Lung (tissue), 12 donors: Measurements from ENCODE around the gene RAMP3. TPM values are rescaled to one million over a fixed set of nuclear protein-coding genes. Genes with fewer than 3 reads are reported as not detected.

ENCODE experiments used
- ATAC-seq: fragments of 200-7000 bp; cut with Tn5 transposase; one replicate; pipeline ENCODE4 v1.9.1; 2020; ENCODE audit warnings: moderate number of reproducible peaks; ENCODE audit not compliant: insufficient read depth, low FRiP score
- DNase-seq, 3 donors: peaks; one replicate each; pipeline ENCODE4 v3.0.0-alpha.2; 2013 to 2017
- H3K27ac ChIP-seq, 2 donors: one replicate each; pipeline ENCODE4 v1.5.1; 2013; ENCODE audit warnings: mild to moderate bottlenecking in 2 of 2, moderate library complexity in 2 of 2, control low read depth in 1 of 2, inconsistent platforms in 1 of 2, low read depth in 1 of 2, low read length in 1 of 2
- H3K27me3 ChIP-seq, 3 donors: one replicate each; pipeline ENCODE4 v1.5.1; 2013; ENCODE audit warnings: low read length in 2 of 3; ENCODE audit not compliant: control insufficient read depth in 3 of 3, insufficient read depth in 3 of 3
- H3K36me3 ChIP-seq, 4 donors: one replicate each; pipeline ENCODE4 v1.5.1; 2013; ENCODE audit warnings: low read length in 4 of 4, mild to moderate bottlenecking in 1 of 4, moderate library complexity in 1 of 4; ENCODE audit not compliant: control insufficient read depth in 4 of 4, insufficient read depth in 4 of 4
- H3K4me1 ChIP-seq, 5 donors: one replicate each; pipeline ENCODE4 v1.5.1; 2013; ENCODE audit warnings: low read length in 5 of 5, mild to moderate bottlenecking in 2 of 5, moderate library complexity in 1 of 5; ENCODE audit not compliant: control insufficient read depth in 5 of 5, insufficient read depth in 5 of 5
- H3K4me3 ChIP-seq: one replicate; pipeline ENCODE4 v1.5.1; 2013; ENCODE audit warnings: mild to moderate bottlenecking, control low read depth, moderate library complexity
- H3K9ac ChIP-seq, 2 donors: one replicate each; pipeline ENCODE4 v1.5.1; 2013; ENCODE audit warnings: low read length in 2 of 2, control low read depth in 1 of 2; ENCODE audit not compliant: insufficient read depth in 1 of 2
- H3K9me3 ChIP-seq, 4 donors: one replicate each; pipeline ENCODE4 v1.5.1; 2013; ENCODE audit warnings: low read length in 3 of 4, mild to moderate bottlenecking in 1 of 4, moderate library complexity in 1 of 4; ENCODE audit not compliant: control insufficient read depth in 4 of 4, insufficient read depth in 3 of 4
- WGBS, 2 donors: extraction: QIAGEN DNeasy Blood & Tissue Kit; methylation state at CpG; one replicate each; pipeline ENCODE4 v1.1.7; 2013; 5-methylcytosine and 5-hydroxymethylcytosine counted together
- polyA plus RNA-seq, 2 donors: library from polyadenylated mRNA; stranded (reverse); fragments of 200-250 nt; gene quantifications; one replicate each; pipeline ENCODE4 v1.2.1, GENCODE V29; 2013
- total RNA-seq, 2 donors: library from RNA; depleted of rRNA in 1 of 2; stranded (reverse); fragments of >200 nt in 1 of 2; gene quantifications; one replicate each; pipeline ENCODE4 v1.2.1, GENCODE V29; 2014 to 2021
- TF ChIP-seq, protein P1 (sequence below): IDR thresholded peaks from 2 replicates; pipeline ENCODE4 v1.5.1; 2012; ENCODE audit warnings: mild to moderate bottlenecking; ENCODE audit errors: control extremely low read depth, extremely low read depth
- donor health status: control.
- donor health status: control.
- donor health status: Bipolar disorder and iron deficiency.
- donor health status: healthy.
- donor health status: DM: yes; HTN: yes; CAD: no.

RAMP3 gene
- total and polyA plus RNA-seq, 4 donors = 47.3 to 116 (median 63.3) TPM

DNA sequence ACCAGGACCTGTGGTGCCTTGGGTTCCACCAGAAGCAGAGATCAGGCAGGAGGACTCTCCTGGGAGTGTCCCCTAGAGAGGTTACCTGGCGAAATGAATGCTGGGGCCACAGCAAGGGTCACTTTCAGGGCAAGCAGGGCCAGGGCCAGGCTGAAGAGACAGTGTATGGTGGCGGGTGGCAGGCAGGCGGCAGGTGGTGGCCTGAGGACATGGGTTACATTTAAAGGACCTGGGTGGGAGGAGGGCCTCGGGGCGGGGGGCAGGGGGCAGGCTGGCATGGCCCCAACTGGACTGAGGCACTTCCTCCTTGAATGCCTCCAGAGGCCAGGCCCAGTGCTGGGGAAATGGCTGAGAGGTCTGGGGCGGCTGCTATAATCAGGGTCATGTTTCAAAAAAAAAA is 31.4 kb upstream of the RAMP3 start:
- no peak for ATAC-seq
- TF ChIP-seq, protein P1, sequence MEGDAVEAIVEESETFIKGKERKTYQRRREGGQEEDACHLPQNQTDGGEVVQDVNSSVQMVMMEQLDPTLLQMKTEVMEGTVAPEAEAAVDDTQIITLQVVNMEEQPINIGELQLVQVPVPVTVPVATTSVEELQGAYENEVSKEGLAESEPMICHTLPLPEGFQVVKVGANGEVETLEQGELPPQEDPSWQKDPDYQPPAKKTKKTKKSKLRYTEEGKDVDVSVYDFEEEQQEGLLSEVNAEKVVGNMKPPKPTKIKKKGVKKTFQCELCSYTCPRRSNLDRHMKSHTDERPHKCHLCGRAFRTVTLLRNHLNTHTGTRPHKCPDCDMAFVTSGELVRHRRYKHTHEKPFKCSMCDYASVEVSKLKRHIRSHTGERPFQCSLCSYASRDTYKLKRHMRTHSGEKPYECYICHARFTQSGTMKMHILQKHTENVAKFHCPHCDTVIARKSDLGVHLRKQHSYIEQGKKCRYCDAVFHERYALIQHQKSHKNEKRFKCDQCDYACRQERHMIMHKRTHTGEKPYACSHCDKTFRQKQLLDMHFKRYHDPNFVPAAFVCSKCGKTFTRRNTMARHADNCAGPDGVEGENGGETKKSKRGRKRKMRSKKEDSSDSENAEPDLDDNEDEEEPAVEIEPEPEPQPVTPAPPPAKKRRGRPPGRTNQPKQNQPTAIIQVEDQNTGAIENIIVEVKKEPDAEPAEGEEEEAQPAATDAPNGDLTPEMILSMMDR = no peak
- WGBS, 2 donors = 81 to 85% methylated on average over 6 of the region's 6 CpGs
- Histone ChIP-seq H3K9me3 (no peaks in the 10 kb centered on the region), H3K27me3 (no peaks in the 10 kb centered on the region), H3K36me3 (no peaks in the 10 kb centered on the region), H3K4me3 (no peak overlapping the region), H3K27ac (no peak overlapping the region), H3K4me1 (peaks cover 0 to 3% (median 0%) of the 10 kb centered on the region in 5 donors), H3K9ac (no peak overlapping the region)
- no peak for DNase-seq

- Histone ChIP-seq H3K36me3 (no peaks in the 10 kb centered on the region), H3K4me3 (no peak overlapping the region), H3K4me1 (peaks cover 0 to 3% (median 0%) of the 10 kb centered on the region in 5 donors), H3K9me3 (no peaks in the 10 kb centered on the region), H3K27me3 (no peaks in the 10 kb centered on the region), H3K9ac (no peak overlapping the region), H3K27ac (no peak overlapping the region)
- TF ChIP-seq, protein P1 = no peak
- ATAC-seq (no peak), DNase-seq (no peak)
- WGBS, 2 donors = 88 to 94% methylated on average over 6 of the region's 6 CpGs
Measured at GRCh38 chr7:45126920-45127319, 30.7 kb upstream of the RAMP3 start.

DNA sequence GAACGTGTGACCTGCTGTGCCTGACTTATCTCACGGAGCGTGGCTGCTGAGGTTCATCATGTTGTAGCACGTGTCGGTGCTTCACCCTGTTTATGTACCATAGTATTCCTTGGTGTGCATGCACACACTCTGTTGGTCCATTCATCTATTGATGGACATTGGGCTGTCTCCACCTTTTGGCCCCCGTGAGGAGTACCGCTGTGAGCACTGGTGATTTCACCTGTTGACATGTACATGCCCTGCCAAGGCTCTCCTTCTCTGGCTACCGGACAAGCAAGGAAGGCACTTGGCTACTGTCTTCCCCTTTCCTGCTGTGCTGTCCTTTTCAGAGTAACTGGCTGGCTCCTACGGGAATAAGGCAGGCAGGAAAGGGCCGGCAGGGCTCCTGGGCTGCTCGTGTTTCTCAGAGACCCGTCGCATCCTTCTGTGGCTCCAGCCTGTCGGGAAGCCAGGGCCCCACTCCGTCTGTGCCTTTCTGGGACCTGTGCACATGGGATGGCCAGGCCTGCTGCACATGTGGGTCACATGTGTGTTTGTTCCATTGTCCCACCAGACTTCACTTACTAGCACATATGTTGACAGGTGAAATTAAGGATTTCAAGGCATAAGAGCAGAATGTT is 28.3 kb upstream of the RAMP3 start:
- ATAC-seq (no peak), DNase-seq (no peak)
- Histone ChIP-seq H3K27ac (no peak overlapping the region), H3K27me3 (no peaks in the 10 kb centered on the region), H3K4me3 (no peak overlapping the region), H3K36me3 (no peaks in the 10 kb centered on the region), H3K9me3 (no peaks in the 10 kb centered on the region), H3K4me1 (no peaks in the 10 kb centered on the region), H3K9ac (no peak overlapping the region)
- TF ChIP-seq, protein P1 = no peak
- WGBS, 2 donors = 87 to 90% methylated on average over 15 of the region's 15 CpGs

DNA sequence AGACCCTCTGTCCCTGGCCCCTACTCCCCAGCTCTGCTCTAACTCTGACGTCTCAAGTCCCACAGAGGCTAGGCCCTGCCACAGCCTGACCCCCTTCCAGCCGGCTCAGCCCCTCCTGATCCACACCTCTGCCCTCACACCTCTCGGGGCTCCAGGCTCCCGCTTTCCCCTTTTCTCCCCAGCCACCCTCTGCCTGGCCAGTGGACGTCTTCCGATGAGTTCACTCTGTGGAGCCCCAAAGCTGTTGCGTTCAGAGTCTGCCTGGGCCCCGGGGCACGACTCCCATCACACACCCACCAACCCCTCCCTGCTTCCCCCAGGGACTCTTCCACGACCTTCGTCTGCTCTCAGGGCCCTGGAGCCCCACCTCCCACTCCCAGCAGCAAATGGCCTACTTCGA is 27.7 kb upstream of the RAMP3 start:
- Histone ChIP-seq H3K4me3 (no peak overlapping the region), H3K9me3 (no peaks in the 10 kb centered on the region), H3K27me3 (no peaks in the 10 kb centered on the region), H3K9ac (no peak overlapping the region), H3K36me3 (no peaks in the 10 kb centered on the region), H3K4me1 (no peaks in the 10 kb centered on the region), H3K27ac (no peak overlapping the region)
- ATAC-seq (no peak), DNase-seq (no peak)
- TF ChIP-seq, protein P1 = no peak
- 80 to 91% methylated on average over 12 of the region's 12 CpGs for WGBS, 2 donors
